ENCODE results near the gene TAP2.

GRCh38 chr6:32852844-32853540, 14.5 kb upstream of the TAP2 start:
- TF ChIP-seq, protein P1, sequence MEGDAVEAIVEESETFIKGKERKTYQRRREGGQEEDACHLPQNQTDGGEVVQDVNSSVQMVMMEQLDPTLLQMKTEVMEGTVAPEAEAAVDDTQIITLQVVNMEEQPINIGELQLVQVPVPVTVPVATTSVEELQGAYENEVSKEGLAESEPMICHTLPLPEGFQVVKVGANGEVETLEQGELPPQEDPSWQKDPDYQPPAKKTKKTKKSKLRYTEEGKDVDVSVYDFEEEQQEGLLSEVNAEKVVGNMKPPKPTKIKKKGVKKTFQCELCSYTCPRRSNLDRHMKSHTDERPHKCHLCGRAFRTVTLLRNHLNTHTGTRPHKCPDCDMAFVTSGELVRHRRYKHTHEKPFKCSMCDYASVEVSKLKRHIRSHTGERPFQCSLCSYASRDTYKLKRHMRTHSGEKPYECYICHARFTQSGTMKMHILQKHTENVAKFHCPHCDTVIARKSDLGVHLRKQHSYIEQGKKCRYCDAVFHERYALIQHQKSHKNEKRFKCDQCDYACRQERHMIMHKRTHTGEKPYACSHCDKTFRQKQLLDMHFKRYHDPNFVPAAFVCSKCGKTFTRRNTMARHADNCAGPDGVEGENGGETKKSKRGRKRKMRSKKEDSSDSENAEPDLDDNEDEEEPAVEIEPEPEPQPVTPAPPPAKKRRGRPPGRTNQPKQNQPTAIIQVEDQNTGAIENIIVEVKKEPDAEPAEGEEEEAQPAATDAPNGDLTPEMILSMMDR (conservative IDR thresholded peaks at IDR 0.05; ENCODE audit: low read depth in 2 of 2), result no peak
- TF ChIP-seq POLR2AphosphoS5 (IDR thresholded peaks at IDR 0.05; ENCODE audit: low read depth) (no peak), EZH2phosphoT487 (IDR thresholded peaks at IDR 0.05; ENCODE audit: unreplicated experiment) (no peak), REST (IDR thresholded peaks at IDR 0.05; ENCODE audit: unreplicated experiment) (no peak), JUNB (IDR thresholded peaks at IDR 0.05; ENCODE audit: unreplicated experiment) (no peak), CREB1 (CRISPR knock-in tag; IDR thresholded peaks at IDR 0.05; ENCODE audit: low read depth) (no peak), EZH2 (IDR thresholded peaks at IDR 0.05; ENCODE audit: low read depth, unreplicated experiment) (no peak), ETS1 (IDR thresholded peaks at IDR 0.05) (0 out of 2 replicates have a peak, but pooled peaks have one; percentile 4), ZNF114 (CRISPR knock-in tag; IDR thresholded peaks at IDR 0.05) (no peak), ZNF331 (CRISPR knock-in tag; IDR thresholded peaks at IDR 0.05; ENCODE audit: low read depth) (no peak)

All from GM23338 (cell line).